Measurements from ENCODE around the gene RPS18.

The RPS18 gene

GRCh38 chr6:33286946-33287914, 15.4 kb downstream of the RPS18 start:
- TF ChIP-seq TAF1 (IDR thresholded peaks at IDR 0.05; ENCODE audit: borderline replicate concordance, low read depth, low read length) (no peak), POLR2A (IDR thresholded peaks at IDR 0.05; ENCODE audit: low read depth, low read length) (no peak), POLR2AphosphoS5 (IDR thresholded peaks at IDR 0.05; ENCODE audit: low read depth, low read length) (no peak)
- no peak for DNase-seq (ENCODE audit: insufficient read length)
- FAIRE-seq = no peak

- no peak for TF ChIP-seq TAF1 (IDR thresholded peaks at IDR 0.05; ENCODE audit: borderline replicate concordance, low read depth, low read length)
- DNase-seq (ENCODE audit: insufficient read length) (no peak), FAIRE-seq (no peak)
Measured at GRCh38 chr6:33288141-33288920, 16.5 kb downstream of the RPS18 start.

- peak; percentile 73; the same call in 1 of the 2 replicates for TF ChIP-seq POLR2A (IDR thresholded peaks at IDR 0.05; ENCODE audit: low read depth, low read length)
- peak; percentile 71 for TF ChIP-seq POLR2AphosphoS5 (IDR thresholded peaks at IDR 0.05; ENCODE audit: low read depth, low read length)
- peak; percentile 66; the same call in 1 of the 2 replicates for TF ChIP-seq TAF1 (IDR thresholded peaks at IDR 0.05; ENCODE audit: borderline replicate concordance, low read depth, low read length)
- DNase-seq (ENCODE audit: insufficient read length) = peak; percentile 95
- FAIRE-seq = peak; percentile 92
Measured at GRCh38 chr6:33288921-33289783, 17.3 kb downstream of the RPS18 start, which contains the start of the genes PFDN6 and WDR46. Gene PFDN6, plus strand, starts transcription at chr6:33289601. Its CDS starts 256 bp downstream, at chr6:33289857. Gene WDR46, minus strand, starts transcription at chr6:33289239. Its CDS starts 69 bp downstream, at chr6:33289170.

DNA sequence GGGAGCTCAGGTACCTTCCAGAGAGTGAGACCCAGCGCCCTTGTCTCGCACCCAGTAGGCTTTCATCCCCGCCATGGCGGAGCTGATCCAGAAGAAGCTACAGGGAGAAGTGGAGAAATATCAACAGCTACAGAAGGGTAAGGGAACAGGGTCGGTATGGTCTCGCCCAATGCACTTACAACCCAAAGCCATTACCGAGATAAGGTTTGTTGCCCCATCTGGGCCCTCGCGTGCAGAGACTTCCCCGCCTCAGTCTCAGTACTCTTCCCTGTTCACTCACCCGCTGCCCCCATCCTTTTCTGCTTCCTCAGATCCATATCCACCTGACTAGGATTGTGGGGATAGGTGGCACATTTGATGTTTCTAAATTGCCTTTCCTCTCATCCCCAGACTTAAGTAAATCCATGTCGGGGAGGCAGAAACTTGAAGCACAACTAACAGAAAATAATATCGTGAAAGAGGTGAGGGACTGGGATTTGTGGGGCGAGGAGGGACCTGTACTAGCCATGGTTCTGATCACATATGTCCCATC, 18.0 kb downstream of the RPS18 start:
- no peak for TF ChIP-seq TAF1 (IDR thresholded peaks at IDR 0.05; ENCODE audit: borderline replicate concordance, low read depth, low read length)
- no peak for TF ChIP-seq POLR2AphosphoS5 (IDR thresholded peaks at IDR 0.05; ENCODE audit: low read depth, low read length)
- TF ChIP-seq POLR2A (IDR thresholded peaks at IDR 0.05; ENCODE audit: low read depth, low read length) = no peak; the same call in 1 of the 2 replicates
- FAIRE-seq (peak; percentile 42), DNase-seq (ENCODE audit: insufficient read length) (no peak)

DNA sequence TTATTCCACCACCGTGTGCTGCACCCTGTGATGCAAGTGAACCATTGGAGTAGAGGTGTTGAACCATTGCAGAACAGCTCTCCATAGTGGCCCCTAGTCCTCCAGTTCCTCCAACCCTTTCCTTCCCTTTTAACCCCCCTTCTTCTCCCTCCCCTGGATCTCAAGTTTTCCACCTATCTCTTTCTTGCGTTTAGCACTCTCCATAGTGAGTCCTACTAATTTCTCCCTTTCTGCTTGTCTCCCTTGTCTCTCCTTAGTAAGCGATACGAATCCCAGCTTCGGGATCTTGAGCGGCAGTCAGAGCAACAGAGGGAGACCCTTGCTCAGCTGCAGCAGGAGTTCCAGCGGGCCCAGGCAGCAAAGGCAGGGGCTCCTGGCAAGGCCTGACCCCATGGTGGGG, 18.6 kb downstream of the RPS18 start:
- no peak for DNase-seq (ENCODE audit: insufficient read length)
- no peak for FAIRE-seq
- no peak for TF ChIP-seq POLR2A (IDR thresholded peaks at IDR 0.05; ENCODE audit: low read depth, low read length)
- no peak for TF ChIP-seq TAF1 (IDR thresholded peaks at IDR 0.05; ENCODE audit: borderline replicate concordance, low read depth, low read length)
- no peak for TF ChIP-seq POLR2AphosphoS5 (IDR thresholded peaks at IDR 0.05; ENCODE audit: low read depth, low read length)

- DNase-seq (ENCODE audit: insufficient read length) (no peak), FAIRE-seq (no peak)
- TF ChIP-seq POLR2A (IDR thresholded peaks at IDR 0.05; ENCODE audit: low read depth, low read length) = no peak
- TF ChIP-seq TAF1 (IDR thresholded peaks at IDR 0.05; ENCODE audit: borderline replicate concordance, low read depth, low read length) = no peak
- TF ChIP-seq POLR2AphosphoS5 (IDR thresholded peaks at IDR 0.05; ENCODE audit: low read depth, low read length) = no peak
Measured at GRCh38 chr6:33292996-33293682, 21.3 kb downstream of the RPS18 start.

DNA sequence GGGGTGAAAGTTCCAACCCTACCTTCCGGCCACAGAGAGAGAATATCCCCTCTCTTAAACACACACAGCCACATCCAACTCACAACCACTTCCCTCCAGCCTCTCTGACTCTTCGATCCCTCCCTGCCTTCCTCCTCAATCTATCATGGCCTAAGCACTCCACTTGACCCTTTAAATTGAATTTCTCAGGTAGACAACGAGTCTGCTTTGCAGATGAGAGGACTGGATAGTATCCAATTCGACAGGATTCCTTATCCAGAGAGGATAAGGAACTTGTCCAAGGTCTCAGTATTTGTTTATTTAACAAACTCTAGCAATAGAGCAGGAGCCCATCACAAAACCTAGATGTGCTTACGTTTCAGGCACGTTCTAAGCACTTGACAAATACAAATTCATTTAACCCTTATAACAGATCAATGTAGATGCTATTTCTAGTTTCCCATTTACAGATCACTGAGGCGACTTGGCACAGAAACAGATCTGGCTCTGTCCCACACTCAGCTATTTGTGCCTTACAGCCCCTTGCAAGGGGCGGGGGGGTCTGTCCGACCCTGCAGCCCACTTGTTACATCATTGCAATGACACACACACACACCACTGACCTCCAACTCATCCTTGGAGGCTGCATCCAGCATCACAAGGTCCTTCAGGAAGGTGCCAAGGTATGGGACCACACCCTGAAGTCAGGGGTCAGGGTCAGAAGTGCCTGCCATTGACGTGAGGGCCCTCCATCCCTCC, 22.4 kb downstream of the RPS18 start:
- no peak for FAIRE-seq
- no peak for TF ChIP-seq POLR2A (IDR thresholded peaks at IDR 0.05; ENCODE audit: low read depth, low read length)
- no peak for TF ChIP-seq POLR2AphosphoS5 (IDR thresholded peaks at IDR 0.05; ENCODE audit: low read depth, low read length)
- TF ChIP-seq TAF1 (IDR thresholded peaks at IDR 0.05; ENCODE audit: borderline replicate concordance, low read depth, low read length) = no peak

DNA sequence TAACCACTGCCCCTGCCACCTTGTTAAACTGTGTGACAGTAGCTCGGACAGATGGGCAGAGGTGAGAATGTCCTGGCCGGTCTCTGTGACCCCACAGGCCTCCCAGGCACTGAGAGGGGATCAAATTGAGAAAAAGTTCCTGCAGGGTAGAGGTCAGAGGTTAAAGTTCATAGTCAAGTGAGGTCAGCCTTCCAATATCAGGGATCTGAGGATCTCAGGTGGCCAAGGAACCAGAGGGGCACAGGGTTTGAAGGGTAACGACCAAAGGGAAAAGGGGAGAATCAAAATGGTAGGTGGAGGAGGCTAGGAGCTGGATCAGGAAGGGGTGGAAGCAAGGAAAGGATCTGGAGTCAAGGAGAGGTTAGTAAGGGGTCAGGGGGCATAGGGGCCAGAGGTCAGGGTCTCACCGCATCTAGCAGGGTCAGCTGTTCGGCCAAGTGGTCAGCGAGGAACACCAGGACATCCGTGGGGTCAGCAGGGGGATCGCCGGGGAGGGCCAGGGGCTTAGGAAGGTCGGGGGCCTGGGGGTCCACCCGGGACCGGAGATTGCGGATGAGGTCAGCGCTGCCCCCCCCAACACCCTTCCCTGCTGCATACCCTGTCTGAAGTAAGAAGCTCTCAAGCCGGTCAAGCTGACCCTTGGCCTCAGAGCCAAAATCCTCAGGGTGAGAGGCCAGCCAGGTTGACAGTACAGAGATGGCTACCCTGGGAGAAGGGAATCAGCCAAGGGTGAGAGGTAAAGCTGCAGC, 23.9 kb downstream of the RPS18 start:
- DNase-seq (ENCODE audit: insufficient read length) (no peak), FAIRE-seq (no peak)
- TF ChIP-seq TAF1 (IDR thresholded peaks at IDR 0.05; ENCODE audit: borderline replicate concordance, low read depth, low read length) = no peak
- no peak for TF ChIP-seq POLR2AphosphoS5 (IDR thresholded peaks at IDR 0.05; ENCODE audit: low read depth, low read length)
- no peak for TF ChIP-seq POLR2A (IDR thresholded peaks at IDR 0.05; ENCODE audit: low read depth, low read length)

More for the DNA sequence above, 22.4 kb downstream of the RPS18 start:
- no peak for DNase-seq (ENCODE audit: insufficient read length)

Data from GM12892 (cell line).